Keratinocyte (primary cell): Measurements from ENCODE around the gene NECTIN4. TPM values are rescaled to one million over a fixed set of nuclear protein-coding genes. Genes with fewer than 3 reads are reported as not detected.

Source experiments
- DNase-seq: peaks from one replicate; pipeline ENCODE4 v3.0.0-alpha.2; 2011; ENCODE audit warnings: low read depth, missing footprints, low spot score
- FAIRE-seq: peaks from 2 replicates; lab custom pipeline; 2011; peaks lifted over from hg19 to GRCh38; lab: Jason Lieb, UNC
- H2AFZ ChIP-seq: 2 replicates; pipeline ENCODE4 v1.6.0; 2012; ENCODE audit warnings: low read length, control low read depth, inconsistent platforms; ENCODE audit not compliant: control insufficient read depth
- H3K27ac ChIP-seq: 2 replicates; pipeline ENCODE4 v1.5.1; 2011; ENCODE audit warnings: low read length; ENCODE audit not compliant: control insufficient read depth, insufficient read depth
- H3K27me3 ChIP-seq: 3 replicates; pipeline ENCODE4 v1.6.0; 2011; ENCODE audit warnings: low read length; ENCODE audit not compliant: control insufficient read depth, insufficient read depth; ENCODE audit errors: extremely low read depth
- H3K36me3 ChIP-seq, 2 experiments: 2 replicates in 1 of 2; 3 replicates in 1 of 2; pipeline ENCODE4 v1.5.1; 2011; ENCODE audit warnings: low read length in 2 of 2, mild to moderate bottlenecking in 1 of 2; ENCODE audit not compliant: control insufficient read depth in 2 of 2, insufficient read depth in 2 of 2; ENCODE audit errors: extremely low read depth in 1 of 2
- H3K4me1 ChIP-seq: 3 replicates; pipeline ENCODE4 v1.5.1; 2011; ENCODE audit warnings: low read length; ENCODE audit not compliant: control insufficient read depth, insufficient read depth; ENCODE audit errors: extremely low read depth
- H3K4me2 ChIP-seq: 3 replicates; pipeline ENCODE4 v1.6.0; 2011; ENCODE audit warnings: low read depth, low read length; ENCODE audit not compliant: control insufficient read depth, insufficient read depth; ENCODE audit errors: extremely low read depth
- H3K4me3 ChIP-seq, 3 experiments: fragments of 200-600 bp in 1 of 3; sonication (generic) in 1 of 3; 2 replicates in 2 of 3; 3 replicates in 1 of 3; pipeline ENCODE4 v1.5.1; 2011 to 2016; ENCODE audit warnings: low read length in 3 of 3, mild to moderate bottlenecking in 3 of 3, control low read depth in 2 of 3, inconsistent platforms in 1 of 3, low read depth in 1 of 3, mixed read lengths in 1 of 3, mixed run types in 1 of 3, moderate library complexity in 1 of 3; ENCODE audit not compliant: control insufficient read depth in 2 of 3, insufficient read depth in 2 of 3; ENCODE audit errors: extremely low read depth in 1 of 3
- H3K79me2 ChIP-seq: 2 replicates; pipeline ENCODE4 v1.6.0; 2012; ENCODE audit warnings: low read length; ENCODE audit not compliant: control insufficient read depth, insufficient read depth
- H3K9ac ChIP-seq: 3 replicates; pipeline ENCODE4 v1.6.0; 2011; ENCODE audit warnings: low read length; ENCODE audit not compliant: control insufficient read depth, insufficient read depth; ENCODE audit errors: extremely low read depth
- H3K9me1 ChIP-seq: 3 replicates; pipeline ENCODE4 v1.6.0; 2011; ENCODE audit warnings: low read length; ENCODE audit not compliant: control insufficient read depth, insufficient read depth; ENCODE audit errors: extremely low read depth
- H3K9me3 ChIP-seq: 2 replicates; pipeline ENCODE4 v1.5.1; 2012; ENCODE audit warnings: low read depth, low read length; ENCODE audit not compliant: control insufficient read depth
- H4K20me1 ChIP-seq: 3 replicates; pipeline ENCODE4 v1.6.0; 2011; ENCODE audit warnings: low read length; ENCODE audit not compliant: control insufficient read depth, insufficient read depth; ENCODE audit errors: extremely low read depth
- EZH2 ChIP-seq: IDR thresholded peaks from one replicate; pipeline ENCODE4 v1.6.1; 2012; ENCODE audit warnings: inconsistent platforms, mild to moderate bottlenecking, low read length, moderate library complexity
- dilution Hi-C: fragments of 300-500 bp; cut with MboI; formaldehyde crosslinking; loops from one replicate; pipeline ENCODE4 v1.7.0; 2020; ENCODE audit warnings: low sequenced_read_pairs; ENCODE audit not compliant: extremely low pct_ligation_motif_present
- polyA plus RNA-seq, 5 experiments: library from polyadenylated mRNA; depleted of rRNA in 3 of 5; stranded (reverse) in 3 of 5; stranded (forward) in 1 of 5; unstranded in 1 of 5; fragments of >200 nt; gene quantifications; 1 replicate in 1 of 5; 2 replicates in 3 of 5; 3 replicates in 1 of 5; pipeline versions ENCODE4 v1.2.1 to v1.2.3, GENCODE V29; 2011 to 2012; ENCODE audit warnings: missing spikeins in 2 of 5, low read depth in 1 of 5, low replicate concordance in 1 of 5
- TF ChIP-seq, protein P1 (sequence below), 3 experiments: IDR thresholded peaks in 1 of 3; conservative IDR thresholded peaks in 1 of 3; optimal IDR thresholded peaks in 1 of 3; 2 replicates in 2 of 3; 3 replicates in 1 of 3; pipeline versions ENCODE3 to v1.5.1; 2011; ENCODE audit warnings: low read length in 3 of 3, mild to moderate bottlenecking in 3 of 3, moderate library complexity in 2 of 3, control low read depth in 1 of 3, inconsistent platforms in 1 of 3; ENCODE audit not compliant: insufficient read depth in 2 of 3; ENCODE audit errors: extremely low read depth in 1 of 3

Gene NECTIN4
- polyA plus RNA-seq, 1 donor (not counting 4 experiments of a cell fraction or from before 2014, with no cell fraction given) = 8.6 TPM

- peak within 1 kb of the TSS; percentile 82 for H3K27ac ChIP-seq
- H3K4me3 ChIP-seq = peak within 1 kb of the TSS; percentile 77 to 85 (median 77)
- H3K4me1 ChIP-seq = peaks cover 15% of the 10 kb centered on the region
- no peaks in the 10 kb centered on the region for H3K27me3 ChIP-seq
- H4K20me1 ChIP-seq = no peaks in the 10 kb centered on the region
- H3K36me3 ChIP-seq = peaks cover 21 to 23% of the 10 kb centered on the region in 2 experiments
- peak within 1 kb of the TSS; percentile 84 for H3K9ac ChIP-seq
- peak within 1 kb of the TSS; percentile 89 for H3K4me2 ChIP-seq
- DNase-seq (no peak), FAIRE-seq (no peak)
- peak within 1 kb of the TSS; percentile 87 for H2AFZ ChIP-seq
- no peaks in the 10 kb centered on the region for H3K9me3 ChIP-seq
- no peaks in the 10 kb centered on the region for H3K9me1 ChIP-seq
- dilution Hi-C loops = no loop called here
- no peak for TF ChIP-seq EZH2
- TF ChIP-seq, protein P1, sequence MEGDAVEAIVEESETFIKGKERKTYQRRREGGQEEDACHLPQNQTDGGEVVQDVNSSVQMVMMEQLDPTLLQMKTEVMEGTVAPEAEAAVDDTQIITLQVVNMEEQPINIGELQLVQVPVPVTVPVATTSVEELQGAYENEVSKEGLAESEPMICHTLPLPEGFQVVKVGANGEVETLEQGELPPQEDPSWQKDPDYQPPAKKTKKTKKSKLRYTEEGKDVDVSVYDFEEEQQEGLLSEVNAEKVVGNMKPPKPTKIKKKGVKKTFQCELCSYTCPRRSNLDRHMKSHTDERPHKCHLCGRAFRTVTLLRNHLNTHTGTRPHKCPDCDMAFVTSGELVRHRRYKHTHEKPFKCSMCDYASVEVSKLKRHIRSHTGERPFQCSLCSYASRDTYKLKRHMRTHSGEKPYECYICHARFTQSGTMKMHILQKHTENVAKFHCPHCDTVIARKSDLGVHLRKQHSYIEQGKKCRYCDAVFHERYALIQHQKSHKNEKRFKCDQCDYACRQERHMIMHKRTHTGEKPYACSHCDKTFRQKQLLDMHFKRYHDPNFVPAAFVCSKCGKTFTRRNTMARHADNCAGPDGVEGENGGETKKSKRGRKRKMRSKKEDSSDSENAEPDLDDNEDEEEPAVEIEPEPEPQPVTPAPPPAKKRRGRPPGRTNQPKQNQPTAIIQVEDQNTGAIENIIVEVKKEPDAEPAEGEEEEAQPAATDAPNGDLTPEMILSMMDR (optimal IDR thresholded peaks at IDR 0.05 in 1 of 3, IDR thresholded peaks at IDR 0.05 in 1 of 3, conservative IDR thresholded peaks at IDR 0.05 in 1 of 3; ENCODE audit: extremely low read depth in 1 of 3, insufficient read depth in 2 of 3, low read length in 3 of 3) = peak in 1 of 3 experiments; percentile 30
- peaks cover 6% of the 10 kb centered on the region for H3K79me2 ChIP-seq
These were observed 50.7 kb downstream of the NECTIN4 start, which contains the start of gene TSTD1 for GRCh38 chr1:161038523-161039153. Gene TSTD1, minus strand, starts transcription at chr1:161038964. Its CDS starts 75 bp downstream, at chr1:161038889.

GRCh38 chr1:161037661-161038522 is 51.5 kb downstream of the NECTIN4 start:
- no peaks in the 10 kb centered on the region for H3K9me1 ChIP-seq
- H3K9ac ChIP-seq = peak overlapping the region; percentile 84
- dilution Hi-C loops = no loop called here
- peaks cover 6% of the 10 kb centered on the region for H3K79me2 ChIP-seq
- peak overlapping the region; percentile 77 to 85 (median 77) for H3K4me3 ChIP-seq
- TF ChIP-seq EZH2 = no peak
- TF ChIP-seq, protein P1 (optimal IDR thresholded peaks at IDR 0.05 in 1 of 3, IDR thresholded peaks at IDR 0.05 in 1 of 3, conservative IDR thresholded peaks at IDR 0.05 in 1 of 3; ENCODE audit: extremely low read depth in 1 of 3, insufficient read depth in 2 of 3, low read length in 3 of 3) = no peak
- FAIRE-seq (no peak), DNase-seq (no peak)
- H4K20me1 ChIP-seq = no peaks in the 10 kb centered on the region
- H3K9me3 ChIP-seq = no peaks in the 10 kb centered on the region
- H3K27ac ChIP-seq = peak overlapping the region; percentile 82
- peaks cover 21 to 23% of the 10 kb centered on the region in 2 experiments for H3K36me3 ChIP-seq
- H3K27me3 ChIP-seq = no peaks in the 10 kb centered on the region
- H3K4me2 ChIP-seq = peak overlapping the region; percentile 89
- peaks cover 18% of the 10 kb centered on the region for H3K4me1 ChIP-seq
- peak overlapping the region; percentile 87 for H2AFZ ChIP-seq
